Naive thymus-derived CD4-positive, alpha-beta T cell (primary cell): ENCODE data around the gene CAB39. TPM values are rescaled to one million over a fixed set of nuclear protein-coding genes. Genes with fewer than 3 reads are reported as not detected.

ENCODE experiments used
- ATAC-seq: fragments of 150-1000 bp; cut with Tn5 transposase; 2 replicates; pipeline ENCODE4 v1.10.0; 2021; ENCODE audit warnings: mild to moderate bottlenecking, moderate library complexity
- CTCF ChIA-PET: fragments of 350-600 bp; sonication (Branson Sonifier 250); formaldehyde crosslinking; loops from one replicate; lab custom pipeline; 2021; ENCODE audit warnings: antibody characterized with exemption; lab: Charles Lee
- POLR2A ChIA-PET: fragments of 350-600 bp; sonication (Branson Sonifier 250); formaldehyde crosslinking; loops from one replicate; lab custom pipeline; 2021; ENCODE audit warnings: antibody characterized with exemption, inconsistent platforms; lab: Charles Lee
- DNase-seq, 9 donors: peaks; one replicate each; pipeline versions ENCODE4 v3.0.0 to v3.0.0-alpha.2; 2020 to 2022; ENCODE audit warnings: mixed read lengths in 1 of 9
- H3K27ac ChIP-seq: one replicate; pipeline ENCODE4 v1.7.0; 2013; ENCODE audit warnings: mild to moderate bottlenecking, low read depth, low read length, moderate library complexity
- H3K27me3 ChIP-seq, 2 donors: one replicate each; pipeline ENCODE4 v1.7.0; 2013; ENCODE audit warnings: low read length in 2 of 2, mild to moderate bottlenecking in 2 of 2, moderate library complexity in 2 of 2; ENCODE audit not compliant: control insufficient read depth in 2 of 2, insufficient read depth in 2 of 2
- H3K36me3 ChIP-seq, 3 experiments: 1 replicate in 2 of 3; 2 replicates in 1 of 3; pipeline ENCODE4 v1.7.0; 2013; ENCODE audit warnings: low read length in 3 of 3, mild to moderate bottlenecking in 3 of 3, moderate library complexity in 1 of 3; ENCODE audit not compliant: insufficient read depth in 3 of 3, control insufficient read depth in 2 of 3
- H3K4me1 ChIP-seq, 2 donors: one replicate each; pipeline ENCODE4 v1.7.0; 2013; ENCODE audit warnings: low read length in 2 of 2, mild to moderate bottlenecking in 2 of 2, moderate library complexity in 1 of 2; ENCODE audit not compliant: control insufficient read depth in 2 of 2, insufficient read depth in 2 of 2
- H3K4me3 ChIP-seq: 2 replicates; pipeline ENCODE4 v1.7.0; 2013; ENCODE audit warnings: mild to moderate bottlenecking, low read length
- H3K9me3 ChIP-seq, 3 experiments: 1 replicate in 2 of 3; 2 replicates in 1 of 3; pipeline ENCODE4 v1.7.0; 2013; ENCODE audit warnings: low read length in 3 of 3; ENCODE audit not compliant: control insufficient read depth in 2 of 3
- H3K27ac Mint-ChIP-seq, 9 donors: one replicate each; pipeline ENCODE4 v1.8.0; 2020 to 2022; ENCODE audit warnings: mixed read lengths in 9 of 9, mild to moderate bottlenecking in 8 of 9, moderate library complexity in 5 of 9, inconsistent platforms in 2 of 9
- H3K27me3 Mint-ChIP-seq, 5 donors: one replicate each; pipeline ENCODE4 v1.8.0; 2021 to 2022; ENCODE audit warnings: mixed read lengths in 5 of 5, mild to moderate bottlenecking in 1 of 5
- H3K36me3 Mint-ChIP-seq, 5 donors: one replicate each; pipeline ENCODE4 v1.8.0; 2020 to 2022; ENCODE audit warnings: mixed read lengths in 5 of 5, mild to moderate bottlenecking in 3 of 5, inconsistent platforms in 1 of 5
- H3K4me1 Mint-ChIP-seq, 7 donors: one replicate each; pipeline ENCODE4 v1.8.0; 2020 to 2022; ENCODE audit warnings: mixed read lengths in 7 of 7, mild to moderate bottlenecking in 3 of 7, inconsistent platforms in 1 of 7
- H3K4me3 Mint-ChIP-seq, 10 donors: one replicate each; pipeline ENCODE4 v1.8.0; 2020 to 2022; ENCODE audit warnings: mild to moderate bottlenecking in 10 of 10, mixed read lengths in 10 of 10, moderate library complexity in 6 of 10, inconsistent platforms in 2 of 10
- H3K9me3 Mint-ChIP-seq, 11 donors: one replicate each; pipeline ENCODE4 v1.8.0; 2020 to 2022; ENCODE audit warnings: mixed read lengths in 11 of 11, mild to moderate bottlenecking in 4 of 11, inconsistent platforms in 1 of 11, moderate library complexity in 1 of 11
- intact Hi-C, 2 donors: fragments of 100-400 bp; cut with micrococcal nuclease; formaldehyde crosslinking; loops; one replicate each; pipeline ENCODE4 v1.15.1; 2023
- polyA plus RNA-seq, 2 donors: library from polyadenylated mRNA; unstranded; fragments of 300-500 nt; fragmentation: Illumina TruSeq; gene quantifications; one replicate each; pipeline ENCODE4 v1.2.3, GENCODE V29; 2021
- total RNA-seq, 6 experiments: library from RNA in 5 of 6; stranded (reverse) in 5 of 6; gene quantifications; 1 replicate in 5 of 6; 2 replicates in 1 of 6; pipeline ENCODE4 v1.2.3 and lab custom pipeline; 2021 to 2026

Gene CAB39
- total and polyA plus RNA-seq, 7 experiments from 2014 or later = 71.0 to 186 (median 79.4) TPM

DNA sequence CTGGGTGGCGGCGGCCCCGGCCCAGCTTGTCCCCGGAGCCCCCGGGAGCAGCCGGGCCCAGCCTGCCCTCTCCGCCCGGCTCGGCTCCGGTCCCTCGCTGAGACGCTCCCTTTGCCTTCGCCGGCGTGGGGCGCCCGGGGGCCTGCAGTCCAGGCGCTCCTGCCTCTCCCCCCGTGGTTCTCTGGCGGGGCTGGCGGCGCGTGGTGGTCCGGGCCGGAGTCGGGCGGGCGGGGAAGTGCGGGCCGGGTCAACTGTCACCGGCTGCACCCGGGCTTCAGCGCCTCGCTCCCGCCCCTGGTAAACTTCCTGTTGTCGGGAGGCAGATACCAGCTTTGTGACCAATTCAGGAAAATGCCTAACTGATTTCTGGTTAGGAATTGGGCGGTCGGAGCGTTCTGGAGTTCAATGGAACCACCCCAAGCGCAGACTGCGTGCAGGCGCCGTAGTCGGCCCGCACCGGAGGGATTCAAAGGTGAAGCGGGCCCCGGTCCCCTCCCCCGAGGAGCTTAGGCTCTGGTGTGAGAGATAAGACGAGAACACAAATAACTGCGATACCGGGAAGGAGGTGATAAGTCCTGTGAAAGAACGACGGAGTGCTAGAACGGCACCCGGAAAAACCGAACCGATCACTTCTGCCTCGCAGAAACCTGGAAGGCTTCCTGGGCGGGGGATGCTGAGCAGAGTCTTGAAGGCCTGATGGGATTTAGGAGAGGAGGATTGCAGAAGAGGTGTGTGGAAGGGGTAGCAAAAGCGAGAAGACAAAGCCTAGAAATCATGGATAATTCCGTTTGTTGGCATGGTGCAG, 891 bp downstream of the CAB39 start:
- H3K27me3 ChIP-seq = no peaks in the 10 kb centered on the region
- peak overlapping the region; percentile 92 for H3K4me3 ChIP-seq
- Mint-ChIP-seq H3K27me3 (no peaks in the 10 kb centered on the region), H3K4me1 (peaks cover 31 to 60% (median 53%) of the 10 kb centered on the region in 7 donors), H3K27ac (peak overlapping the region; percentile 85 to 98 (median 97)), H3K9me3 (no peaks in the 10 kb centered on the region), H3K4me3 (peak overlapping the region; percentile 91 to 99 (median 97)), H3K36me3 (peaks cover 0 to 31% (median 4%) of the 10 kb centered on the region in 5 donors)
- intact Hi-C loops = loop anchor here (1.0 to 5.0 kb wide), 16 partner anchors 9 to 793 kb away; partner anchors contain the start of genes SP100 (in 2 of the 2), FBXO36 (in 1 of the 2), SP140 (in 1 of the 2) and SP140L (in 1 of the 2)
- ATAC-seq (peak; percentile 22), DNase-seq (peak; percentile 14 to 61 (median 51))
- no peaks in the 10 kb centered on the region for H3K9me3 ChIP-seq
- H3K4me1 ChIP-seq = peaks cover 35 to 43% of the 10 kb centered on the region in 2 donors
- peak overlapping the region; percentile 91 for H3K27ac ChIP-seq
- ChIA-PET CTCF (interaction anchor here (0.6 to 2.2 kb wide), 17 partner anchors 9 to 103 kb away, joined by 3 to 14 read pairs (median 5); no protein-coding TSS in a partner anchor), POLR2A (interaction anchor here (0.6 to 2.5 kb wide), 21 partner anchors 9 to 993 kb away, joined by 3 to 24 read pairs (median 4); no protein-coding TSS in a partner anchor)
- peaks cover 0 to 6% (median 0%) of the 10 kb centered on the region in 3 experiments for H3K36me3 ChIP-seq

DNA sequence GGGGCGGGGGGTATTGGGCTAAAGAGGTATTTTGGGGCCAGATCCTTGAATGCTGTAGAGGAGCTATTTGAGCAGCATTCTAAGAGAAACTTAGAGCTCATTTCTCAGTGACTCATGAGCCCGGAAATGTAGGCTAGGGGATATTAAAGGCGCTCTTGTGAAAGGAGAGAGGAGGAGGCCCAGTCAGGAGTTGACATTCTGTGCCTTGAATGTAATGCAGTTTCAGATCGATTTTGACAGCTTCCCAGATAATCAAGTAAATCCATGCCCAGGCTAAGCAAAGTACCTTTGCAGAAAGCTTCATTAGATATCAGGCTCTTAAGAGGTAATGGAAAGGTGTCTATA, 1.5 kb downstream of the CAB39 start:
- ChIA-PET CTCF (interaction anchor here (0.6 to 2.2 kb wide), 20 partner anchors 8 to 104 kb away, joined by 3 to 14 read pairs (median 4); no protein-coding TSS in a partner anchor), POLR2A (interaction anchor here (0.6 to 2.5 kb wide), 24 partner anchors 9 to 993 kb away, joined by 3 to 24 read pairs (median 4); no protein-coding TSS in a partner anchor)
- Histone ChIP-seq H3K27me3 (no peaks in the 10 kb centered on the region), H3K4me3 (peak overlapping the region; percentile 92), H3K4me1 (peaks cover 40 to 47% of the 10 kb centered on the region in 2 donors), H3K9me3 (no peaks in the 10 kb centered on the region), H3K27ac (peak overlapping the region; percentile 91), H3K36me3 (peaks cover 0 to 6% (median 0%) of the 10 kb centered on the region in 3 experiments)
- Mint-ChIP-seq H3K4me1 (peaks cover 34 to 65% (median 57%) of the 10 kb centered on the region in 7 donors), H3K36me3 (peaks cover 0 to 31% (median 4%) of the 10 kb centered on the region in 5 donors), H3K27ac (peak overlapping the region; percentile 85 to 98 (median 97)), H3K4me3 (peak overlapping the region; percentile 91 to 99 (median 97)), H3K27me3 (no peaks in the 10 kb centered on the region), H3K9me3 (no peaks in the 10 kb centered on the region)
- ATAC-seq (peak; percentile 53), DNase-seq (peak in 7 of 9 donors; percentile 33 to 62 (median 51))
- intact Hi-C loops = loop anchor here (1.0 to 5.0 kb wide), 12 partner anchors 8 to 793 kb away; partner anchors contain the start of genes SP100 (in 2 of the 2), FBXO36 (in 1 of the 2) and TRIP12 (in 1 of the 2)

DNA sequence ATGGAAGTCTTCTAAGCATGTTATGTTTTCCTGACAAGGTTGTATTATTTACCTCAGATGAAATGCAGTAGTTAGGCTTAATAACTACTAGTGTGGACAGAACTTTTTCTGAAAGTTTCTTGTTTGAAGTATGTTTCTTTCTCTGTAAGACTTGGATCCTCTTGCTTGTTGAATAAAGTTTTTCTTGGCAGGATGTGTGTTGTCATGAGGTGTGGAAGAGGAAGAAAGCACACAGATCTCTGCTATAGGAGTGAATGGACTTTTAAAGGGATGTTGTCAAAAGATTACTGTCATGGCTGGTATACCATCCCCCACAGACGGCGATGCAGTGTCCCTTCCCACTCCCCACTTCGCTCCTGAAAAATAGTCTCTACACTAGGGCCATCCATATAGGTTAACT, 2.6 kb downstream of the CAB39 start:
- ATAC-seq = no peak
- Mint-ChIP-seq H3K27me3 (no peaks in the 10 kb centered on the region), H3K27ac (peak overlapping the region; percentile 69 to 97 (median 94)), H3K9me3 (no peaks in the 10 kb centered on the region), H3K4me3 (peak overlapping the region; percentile 73 to 98 (median 95)), H3K4me1 (peaks cover 45 to 76% (median 65%) of the 10 kb centered on the region in 7 donors), H3K36me3 (peaks cover 0 to 37% (median 4%) of the 10 kb centered on the region in 5 donors)
- H3K27ac ChIP-seq = peak overlapping the region; percentile 91
- peak in 3 of 9 donors; percentile 15 to 25 (median 23) for DNase-seq
- H3K36me3 ChIP-seq = peaks cover 0 to 6% (median 0%) of the 10 kb centered on the region in 3 experiments
- intact Hi-C loops = loop anchor here (2.0 to 5.0 kb wide), 4 partner anchors 14 to 794 kb away; partner anchors contain the start of gene SP100 (in 1 of the 2)
- ChIA-PET CTCF (interaction anchor here (0.8 to 2.2 kb wide), 9 partner anchors 10 to 113 kb away, joined by 3 to 14 read pairs (median 4); no protein-coding TSS in a partner anchor), POLR2A (interaction anchor here (0.9 to 2.5 kb wide), 6 partner anchors 7 to 79 kb away, joined by 3 to 24 read pairs (median 7); no protein-coding TSS in a partner anchor)
- H3K9me3 ChIP-seq = no peaks in the 10 kb centered on the region
- peak overlapping the region; percentile 92 for H3K4me3 ChIP-seq
- peaks cover 51 to 58% of the 10 kb centered on the region in 2 donors for H3K4me1 ChIP-seq
- H3K27me3 ChIP-seq = no peaks in the 10 kb centered on the region

DNA sequence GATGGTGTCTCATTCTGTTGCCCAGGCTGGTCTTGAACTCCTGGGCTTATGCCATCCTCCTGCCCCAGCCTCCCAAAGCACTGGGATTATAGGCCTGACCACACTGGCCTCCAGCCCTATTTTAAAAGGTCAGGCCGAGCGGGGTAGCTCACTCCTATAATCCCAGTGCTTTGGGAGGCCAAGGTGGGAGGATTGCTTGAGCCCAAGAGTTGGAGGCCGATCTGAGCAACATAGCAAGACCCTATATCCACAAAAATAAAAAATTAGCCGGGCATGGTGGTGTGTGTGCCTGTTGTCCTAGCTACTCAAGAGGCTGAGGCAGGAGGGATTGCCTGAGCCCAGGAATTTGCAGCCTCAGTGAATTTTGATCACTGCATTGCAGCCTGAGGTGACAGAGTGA, 3.9 kb downstream of the CAB39 start:
- Histone ChIP-seq H3K4me1 (peaks cover 63 to 71% of the 10 kb centered on the region in 2 donors), H3K36me3 (peaks cover 0 to 10% (median 0%) of the 10 kb centered on the region in 3 experiments), H3K27me3 (no peaks in the 10 kb centered on the region), H3K9me3 (no peaks in the 10 kb centered on the region), H3K27ac (peak overlapping the region; percentile 91), H3K4me3 (no peak overlapping the region)
- H3K36me3 Mint-ChIP-seq = peaks cover 3 to 37% (median 7%) of the 10 kb centered on the region in 5 donors
- peak overlapping the region in 8 of 10 donors; percentile 33 to 97 (median 73) for H3K4me3 Mint-ChIP-seq
- H3K27ac Mint-ChIP-seq = peak overlapping the region in 7 of 9 donors; percentile 59 to 95 (median 86)
- no peaks in the 10 kb centered on the region for H3K9me3 Mint-ChIP-seq
- no peaks in the 10 kb centered on the region for H3K27me3 Mint-ChIP-seq
- DNase-seq (no peak), ATAC-seq (no peak)
- intact Hi-C loops = loop anchor here in 1 of 2 donors (5.0 kb wide), 1 partner anchor 36 kb away; no protein-coding TSS in a partner anchor
- H3K4me1 Mint-ChIP-seq = peaks cover 52 to 85% (median 75%) of the 10 kb centered on the region in 7 donors
- POLR2A ChIA-PET = no interaction called here
- CTCF ChIA-PET = interaction anchor here (1.4 kb wide), 1 partner anchor 81 kb away, joined by 4 read pairs; no protein-coding TSS in a partner anchor

DNA sequence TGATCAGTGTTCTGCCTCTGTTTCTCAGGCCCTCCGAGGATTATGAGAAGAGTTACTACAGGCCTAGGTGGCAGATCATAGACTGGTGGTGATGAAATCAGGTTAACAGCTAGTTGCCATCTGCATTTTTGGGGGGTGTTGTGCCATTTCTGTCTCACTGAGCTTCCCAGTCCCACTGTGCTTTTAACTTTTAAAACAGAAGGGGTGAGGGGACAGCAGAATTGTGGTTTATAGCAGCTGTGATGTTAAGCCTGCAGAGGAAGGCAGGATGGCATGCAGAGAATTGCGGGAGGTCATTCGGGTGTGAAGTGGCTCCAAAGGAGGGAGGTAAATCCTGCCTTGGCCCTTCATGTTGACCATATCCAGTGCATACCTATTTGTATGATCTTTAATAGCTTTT, 5.0 kb downstream of the CAB39 start:
- CTCF ChIA-PET = interaction anchor here (1.2 to 1.4 kb wide), 2 partner anchors 55 to 80 kb away, joined by 3 to 4 read pairs; no protein-coding TSS in a partner anchor
- H3K4me3 ChIP-seq = peak overlapping the region; percentile 17
- intact Hi-C loops = loop anchor here in 1 of 2 donors (5.0 kb wide), 1 partner anchor 35 kb away; no protein-coding TSS in a partner anchor
- H3K27ac ChIP-seq = peak overlapping the region; percentile 25
- peaks cover 0 to 10% (median 0%) of the 10 kb centered on the region in 3 experiments for H3K36me3 ChIP-seq
- Mint-ChIP-seq H3K4me3 (peak overlapping the region; percentile 38 to 97 (median 73)), H3K36me3 (peaks cover 0 to 43% (median 7%) of the 10 kb centered on the region in 5 donors), H3K9me3 (no peaks in the 10 kb centered on the region), H3K27ac (peak overlapping the region; percentile 59 to 94 (median 78)), H3K27me3 (no peaks in the 10 kb centered on the region), H3K4me1 (peaks cover 56 to 86% (median 76%) of the 10 kb centered on the region in 7 donors)
- no peak for ATAC-seq
- no peaks in the 10 kb centered on the region for H3K27me3 ChIP-seq
- no peaks in the 10 kb centered on the region for H3K9me3 ChIP-seq
- peaks cover 67 to 71% of the 10 kb centered on the region in 2 donors for H3K4me1 ChIP-seq
- POLR2A ChIA-PET = interaction anchor here (0.7 kb wide), 1 partner anchor 149 kb away, joined by 3 read pairs; no protein-coding TSS in a partner anchor
- no peak for DNase-seq
